ENCODE measurements around the gene MBOAT7.
A peak's percentile ranks its signal among the peaks of the same experiment; 100 is the strongest.

Gene MBOAT7

GRCh38 chr19:54138489-54139256 is 50.7 kb downstream of the MBOAT7 start:
- H3K27ac Mint-ChIP-seq: peak overlapping the region; percentile 95
- no peak for ATAC-seq (replicated peaks)
- no peak for DNase-seq
- no peaks in the 10 kb centered on the region for H3K27me3 Mint-ChIP-seq
- H3K4me3 Mint-ChIP-seq: peak overlapping the region; percentile 81 to 89
- H3K36me3 Mint-ChIP-seq: peaks cover 37 to 45% of the 10 kb centered on the region in 2 donors
- H3K9me3 Mint-ChIP-seq: no peaks in the 10 kb centered on the region
- H3K4me1 Mint-ChIP-seq: peaks cover 36 to 58% of the 10 kb centered on the region in 2 donors

GRCh38 chr19:54137699-54138488 is 51.5 kb downstream of the MBOAT7 start, which contains the start of gene CNOT3:
Gene CNOT3 (plus strand): TSS chr19:54137762. CDS start chr19:54142979, 5,217 bp downstream.
- peaks cover 30 to 37% of the 10 kb centered on the region in 2 donors for H3K36me3 Mint-ChIP-seq
- no peaks in the 10 kb centered on the region for H3K27me3 Mint-ChIP-seq
- peaks cover 36 to 52% of the 10 kb centered on the region in 2 donors for H3K4me1 Mint-ChIP-seq
- DNase-seq (no peak), ATAC-seq (replicated peaks) (no peak)
- no peaks in the 10 kb centered on the region for H3K9me3 Mint-ChIP-seq
- H3K27ac Mint-ChIP-seq: peak within 1 kb of the TSS; percentile 95
- H3K4me3 Mint-ChIP-seq: peak within 1 kb of the TSS; percentile 81 to 89

GRCh38 chr19:54136864-54137698 is 52.3 kb downstream of the MBOAT7 start:
- Mint-ChIP-seq H3K4me1 (peaks cover 31 to 48% of the 10 kb centered on the region in 2 donors), H3K4me3 (peak overlapping the region; percentile 81 to 85)

GRCh38 chr19:54136086-54136863 is 53.1 kb downstream of the MBOAT7 start:
- H3K27me3 Mint-ChIP-seq: no peaks in the 10 kb centered on the region
- ATAC-seq (replicated peaks) (no peak), DNase-seq (no peak)
- H3K4me3 Mint-ChIP-seq: peak overlapping the region; percentile 81 to 85
- H3K36me3 Mint-ChIP-seq: peaks cover 22 to 32% of the 10 kb centered on the region in 2 donors
- H3K4me1 Mint-ChIP-seq: peaks cover 27 to 41% of the 10 kb centered on the region in 2 donors
- no peaks in the 10 kb centered on the region for H3K9me3 Mint-ChIP-seq
- H3K27ac Mint-ChIP-seq: peak overlapping the region; percentile 92

More at GRCh38 chr19:54136864-54137698, 52.3 kb downstream of the MBOAT7 start:
- H3K36me3 Mint-ChIP-seq: peaks cover 22 to 29% of the 10 kb centered on the region in 2 donors
- H3K27me3 Mint-ChIP-seq: no peaks in the 10 kb centered on the region
- ATAC-seq (replicated peaks) (peak; percentile 85), DNase-seq (peak; percentile 100)
- H3K27ac Mint-ChIP-seq: peak overlapping the region; percentile 92
- no peaks in the 10 kb centered on the region for H3K9me3 Mint-ChIP-seq

GRCh38 chr19:54133957-54134590 is 55.3 kb downstream of the MBOAT7 start:
- no peak for DNase-seq
- no peak overlapping the region for H3K4me3 Mint-ChIP-seq
- no peak for ATAC-seq (replicated peaks)
- no peaks in the 10 kb centered on the region for H3K27me3 Mint-ChIP-seq
- H3K27ac Mint-ChIP-seq: no peak overlapping the region
- H3K9me3 Mint-ChIP-seq: no peaks in the 10 kb centered on the region
- peaks cover 16 to 19% of the 10 kb centered on the region in 2 donors for H3K4me1 Mint-ChIP-seq
- H3K36me3 Mint-ChIP-seq: peaks cover 13 to 33% of the 10 kb centered on the region in 2 donors

DNA sequence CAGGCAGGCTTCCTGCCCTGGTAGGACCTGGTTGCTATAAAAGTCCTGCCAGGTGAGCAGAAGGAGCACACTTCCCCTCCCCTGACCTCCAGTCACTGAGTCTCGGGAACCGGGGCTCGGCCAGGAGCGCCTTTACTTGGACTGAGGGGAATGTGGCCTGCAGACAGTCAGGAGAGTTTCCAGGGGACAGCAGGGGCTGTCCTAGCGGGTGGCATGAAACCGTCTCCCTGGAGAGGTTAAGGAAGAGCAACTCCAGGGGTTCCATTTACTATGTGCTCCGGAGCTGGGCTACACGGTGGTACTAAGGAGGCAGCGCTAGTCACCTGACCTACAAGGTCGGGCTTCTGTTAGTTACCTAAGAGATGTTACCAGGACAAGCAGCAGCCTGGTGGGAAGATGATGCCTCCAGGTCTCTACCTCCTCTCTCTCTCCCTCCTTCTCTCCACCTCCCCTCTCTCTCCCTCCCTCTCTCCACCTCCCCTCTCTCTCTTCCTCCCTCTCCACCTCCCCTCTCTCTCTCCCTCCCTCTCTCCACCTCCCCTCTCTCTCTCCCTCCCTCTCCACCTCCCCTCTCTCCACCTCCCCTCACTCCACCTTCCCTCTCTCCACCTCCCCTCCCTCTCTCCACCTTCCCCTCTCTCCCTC is 55.9 kb downstream of the MBOAT7 start:
- H3K36me3 Mint-ChIP-seq: peaks cover 14 to 33% of the 10 kb centered on the region in 2 donors
- H3K4me1 Mint-ChIP-seq: peaks cover 10 to 13% of the 10 kb centered on the region in 2 donors
- H3K27ac Mint-ChIP-seq: no peak overlapping the region
- no peaks in the 10 kb centered on the region for H3K9me3 Mint-ChIP-seq
- H3K27me3 Mint-ChIP-seq: no peaks in the 10 kb centered on the region
- H3K4me3 Mint-ChIP-seq: no peak overlapping the region
- ATAC-seq (replicated peaks) (no peak), DNase-seq (no peak)

DNA sequence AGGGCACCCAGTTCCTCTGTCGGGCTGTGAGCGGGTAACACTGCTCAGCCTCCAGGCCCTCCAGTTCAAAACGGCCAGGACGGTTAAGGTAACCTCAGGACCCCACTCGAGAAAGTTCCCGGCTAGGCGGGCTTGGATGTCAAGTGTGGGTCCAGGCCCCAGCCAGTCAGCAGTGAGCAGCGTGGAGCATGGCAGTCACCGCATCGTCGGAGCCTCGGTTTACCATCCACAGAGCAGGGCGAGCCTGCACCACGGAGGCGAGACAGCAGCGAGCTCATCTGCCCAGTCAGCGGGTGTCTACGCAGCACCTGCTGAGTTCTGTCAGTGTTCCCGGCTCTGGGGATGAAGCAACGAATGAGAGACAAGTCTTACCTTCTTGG is 59.8 kb downstream of the MBOAT7 start:
- Mint-ChIP-seq H3K9me3 (no peaks in the 10 kb centered on the region), H3K4me1 (peaks cover 0 to 2% of the 10 kb centered on the region in 2 donors), H3K27me3 (no peaks in the 10 kb centered on the region), H3K36me3 (peaks cover 33 to 56% of the 10 kb centered on the region in 2 donors), H3K4me3 (no peak overlapping the region), H3K27ac (no peak overlapping the region)
- ATAC-seq (replicated peaks) (no peak), DNase-seq (no peak)

DNA sequence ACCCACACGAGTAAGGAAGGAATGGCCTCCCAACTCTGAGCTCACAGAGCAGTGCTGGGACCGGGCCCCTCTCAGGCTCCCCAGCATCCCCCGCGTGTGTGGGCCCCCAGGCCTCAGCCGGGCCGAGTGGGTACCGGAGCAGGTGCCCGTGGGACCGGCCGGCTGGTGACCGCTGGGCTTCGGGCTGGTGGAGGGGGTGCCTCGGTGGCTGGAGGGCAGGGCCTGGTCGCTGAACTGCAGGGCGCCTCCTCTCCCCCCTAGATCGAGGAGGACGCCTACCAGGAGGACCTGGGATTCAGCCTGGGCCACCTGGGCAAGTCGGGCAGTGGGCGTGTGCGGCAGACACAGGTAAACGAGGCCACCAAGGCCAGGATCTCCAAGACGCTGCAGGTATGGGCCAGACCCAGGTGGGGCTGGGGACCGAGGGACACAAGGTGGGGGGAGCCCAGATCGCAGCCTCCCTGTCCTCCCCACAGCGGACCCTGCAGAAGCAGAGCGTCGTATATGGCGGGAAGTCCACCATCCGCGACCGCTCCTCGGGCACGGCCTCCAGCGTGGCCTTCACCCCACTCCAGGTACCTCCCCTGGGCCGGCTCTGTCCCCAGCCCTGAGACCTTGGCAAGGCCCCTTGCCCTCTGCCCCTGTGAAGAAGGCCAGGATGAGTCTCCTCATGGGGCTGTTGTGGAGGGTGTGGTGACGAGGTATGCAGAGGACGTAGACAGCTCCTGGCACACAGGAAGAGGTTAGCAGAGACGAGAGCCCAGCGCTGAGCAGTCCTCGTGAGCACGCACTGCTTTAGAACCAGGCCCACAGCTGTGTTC is 60.4 kb downstream of the MBOAT7 start:
- no peaks in the 10 kb centered on the region for H3K27me3 Mint-ChIP-seq
- no peaks in the 10 kb centered on the region for H3K4me1 Mint-ChIP-seq
- ATAC-seq (replicated peaks) (no peak), DNase-seq (no peak)
- H3K9me3 Mint-ChIP-seq: no peaks in the 10 kb centered on the region
- no peak overlapping the region for H3K4me3 Mint-ChIP-seq
- H3K27ac Mint-ChIP-seq: no peak overlapping the region
- H3K36me3 Mint-ChIP-seq: peaks cover 31 to 53% of the 10 kb centered on the region in 2 donors

GRCh38 chr19:54128441-54128725 is 61.0 kb downstream of the MBOAT7 start:
- Mint-ChIP-seq H3K4me3 (no peak overlapping the region), H3K36me3 (peaks cover 36 to 55% of the 10 kb centered on the region in 2 donors), H3K4me1 (no peaks in the 10 kb centered on the region), H3K9me3 (no peaks in the 10 kb centered on the region), H3K27ac (no peak overlapping the region), H3K27me3 (no peaks in the 10 kb centered on the region)
- ATAC-seq (replicated peaks) (no peak), DNase-seq (no peak)

DNA sequence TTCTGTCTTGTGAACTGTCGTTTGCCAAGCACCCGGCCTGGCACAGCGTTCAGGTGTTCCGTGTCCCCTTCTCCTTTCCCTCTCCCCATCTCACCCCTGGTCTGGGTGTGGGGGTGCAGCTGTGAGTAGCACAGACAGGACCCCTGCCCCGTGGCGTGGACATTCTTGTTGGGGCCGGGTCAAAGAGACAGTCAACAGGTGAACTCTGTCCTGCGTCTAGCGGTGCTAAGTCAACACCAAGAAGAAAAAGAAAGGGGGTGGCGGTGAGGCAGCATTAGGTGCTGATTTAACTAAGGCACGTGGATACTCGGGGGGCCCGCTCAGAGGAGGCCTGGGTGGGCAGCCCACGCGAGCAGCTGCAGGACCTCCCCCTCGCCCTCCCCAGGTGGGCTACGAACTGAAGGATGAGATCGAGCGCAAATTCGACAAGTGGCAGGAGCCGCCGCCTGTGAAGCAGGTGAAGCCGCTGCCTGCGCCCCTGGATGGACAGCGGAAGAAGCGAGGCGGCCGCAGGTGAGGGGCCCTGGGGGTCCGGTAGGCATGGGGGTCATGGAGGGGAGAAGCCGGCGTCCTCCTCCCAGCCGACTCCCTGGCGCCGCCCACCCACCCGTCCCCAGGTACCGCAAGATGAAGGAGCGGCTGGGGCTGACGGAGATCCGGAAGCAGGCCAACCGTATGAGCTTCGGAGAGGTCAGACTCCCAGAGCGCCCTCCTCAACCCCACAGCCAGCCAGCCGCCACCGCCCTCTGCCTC is 61.5 kb downstream of the MBOAT7 start:
- Mint-ChIP-seq H3K27ac (no peak overlapping the region), H3K27me3 (no peaks in the 10 kb centered on the region)

DNA sequence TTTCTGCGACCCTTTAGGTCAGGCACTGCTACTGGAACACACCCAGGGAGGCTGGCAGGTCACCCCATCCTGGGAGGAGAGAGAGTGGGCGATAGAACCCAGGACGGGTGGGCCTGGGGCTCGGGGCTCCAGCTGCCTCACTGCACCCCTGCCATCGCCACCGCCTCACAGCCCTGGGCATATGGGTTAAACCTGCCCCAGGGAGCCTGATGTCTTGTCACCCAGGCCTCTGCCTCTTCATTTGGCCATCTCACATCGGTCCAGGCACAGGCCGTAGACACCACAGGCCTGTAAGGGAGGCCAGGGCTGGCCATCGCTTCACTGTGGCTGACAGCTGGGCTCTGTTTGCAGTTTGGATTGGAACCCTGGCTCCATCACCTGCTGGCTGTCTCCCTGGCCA is 63.7 kb downstream of the MBOAT7 start:
- H3K27ac Mint-ChIP-seq: no peak overlapping the region
- peaks cover 47 to 67% of the 10 kb centered on the region in 2 donors for H3K36me3 Mint-ChIP-seq
- no peak for DNase-seq
- H3K4me3 Mint-ChIP-seq: no peak overlapping the region
- H3K4me1 Mint-ChIP-seq: no peaks in the 10 kb centered on the region
- H3K9me3 Mint-ChIP-seq: no peaks in the 10 kb centered on the region
- no peaks in the 10 kb centered on the region for H3K27me3 Mint-ChIP-seq
- ATAC-seq (replicated peaks): no peak

More for the DNA sequence above, 61.5 kb downstream of the MBOAT7 start:
- Mint-ChIP-seq H3K36me3 (peaks cover 41 to 60% of the 10 kb centered on the region in 2 donors), H3K4me3 (no peak overlapping the region), H3K9me3 (no peaks in the 10 kb centered on the region), H3K4me1 (no peaks in the 10 kb centered on the region)
- DNase-seq (no peak), ATAC-seq (replicated peaks) (no peak)

DNA sequence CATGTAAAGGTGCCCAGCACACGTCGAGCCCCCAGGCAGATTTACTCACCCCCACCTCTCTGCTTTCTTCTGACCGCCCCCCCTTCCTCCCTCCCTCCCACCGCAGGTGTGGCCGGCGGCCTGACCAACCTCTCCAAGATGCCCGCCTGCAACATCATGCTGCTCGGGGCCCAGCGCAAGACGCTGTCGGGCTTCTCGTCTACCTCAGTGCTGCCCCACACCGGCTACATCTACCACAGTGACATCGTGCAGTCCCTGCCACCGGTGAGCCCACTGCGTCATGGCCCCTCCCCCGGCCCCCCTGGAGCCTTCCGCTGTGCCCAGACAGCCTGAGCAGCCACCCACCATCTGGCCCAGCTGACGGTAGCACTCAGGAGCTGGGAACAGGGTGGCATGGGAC is 65.0 kb downstream of the MBOAT7 start:
- H3K27me3 Mint-ChIP-seq: no peaks in the 10 kb centered on the region
- no peaks in the 10 kb centered on the region for H3K9me3 Mint-ChIP-seq
- no peak for DNase-seq
- peaks cover 55 to 73% of the 10 kb centered on the region in 2 donors for H3K36me3 Mint-ChIP-seq
- H3K27ac Mint-ChIP-seq: no peak overlapping the region
- peaks cover 0 to 6% of the 10 kb centered on the region in 2 donors for H3K4me1 Mint-ChIP-seq
- no peak overlapping the region for H3K4me3 Mint-ChIP-seq
- no peak for ATAC-seq (replicated peaks)
